CD14-positive monocyte (primary cell): Measurements from ENCODE around the gene BECN2. TPM values are rescaled to one million over a fixed set of nuclear protein-coding genes. Genes with fewer than 3 reads are reported as not detected.

Experiments
- DNase-seq, 3 donors: peaks; one replicate each; pipeline ENCODE4 v3.0.0-alpha.2; 2011 to 2022
- H2AFZ ChIP-seq: 2 replicates; pipeline ENCODE4 v1.6.0; 2012; ENCODE audit warnings: mild to moderate bottlenecking, low read depth, low read length, inconsistent platforms; ENCODE audit not compliant: insufficient read depth, poor library complexity, severe bottlenecking
- H3K27ac ChIP-seq, 2 donors: 1 replicate in 1 of 2; 2 replicates in 1 of 2; pipeline ENCODE4 v1.5.1; 2012 to 2013; ENCODE audit warnings: low read length in 2 of 2, control low read depth in 1 of 2, inconsistent platforms in 1 of 2, low read depth in 1 of 2, mild to moderate bottlenecking in 1 of 2
- H3K27me3 ChIP-seq, 2 donors: one replicate each; pipeline versions ENCODE4 v1.6.0 to v1.6.1; 2011 to 2013; ENCODE audit warnings: low read length in 2 of 2; ENCODE audit not compliant: control insufficient read depth in 2 of 2, insufficient read depth in 2 of 2
- H3K36me3 ChIP-seq, 2 donors: replicated peaks in 1 of 2; 1 replicate in 1 of 2; 2 replicates in 1 of 2; pipeline versions ENCODE4 v1.5.1 to v1.6.1; 2012 to 2013; ENCODE audit warnings: low read length in 2 of 2, control low read depth in 1 of 2, inconsistent platforms in 1 of 2, mild to moderate bottlenecking in 1 of 2; ENCODE audit not compliant: insufficient read depth in 2 of 2, control insufficient read depth in 1 of 2
- H3K4me1 ChIP-seq, 2 donors: 1 replicate in 1 of 2; 2 replicates in 1 of 2; pipeline versions ENCODE4 v1.5.1 to v1.6.1; 2012 to 2013; ENCODE audit warnings: low read length in 2 of 2, control low read depth in 1 of 2, inconsistent platforms in 1 of 2, mild to moderate bottlenecking in 1 of 2, moderate library complexity in 1 of 2; ENCODE audit not compliant: insufficient read depth in 2 of 2, control insufficient read depth in 1 of 2
- H3K4me2 ChIP-seq: replicated peaks from 2 replicates; pipeline ENCODE3; 2012; ENCODE audit warnings: low read length, moderate library complexity, mild to moderate bottlenecking; ENCODE audit not compliant: poor library complexity, severe bottlenecking; ENCODE audit errors: extremely low read depth
- H3K4me3 ChIP-seq, 3 experiments: fragments of 200-600 bp in 1 of 3; sonication (generic) in 1 of 3; replicated peaks in 1 of 3; 1 replicate in 2 of 3; 2 replicates in 1 of 3; pipeline ENCODE4 v1.5.1; 2011 to 2013; ENCODE audit warnings: low read length in 3 of 3, mild to moderate bottlenecking in 3 of 3, control low read depth in 2 of 3, low read depth in 2 of 3, inconsistent platforms in 1 of 3, moderate library complexity in 1 of 3
- H3K79me2 ChIP-seq: 2 replicates; pipeline ENCODE4 v1.6.0; 2012; ENCODE audit warnings: mild to moderate bottlenecking, control low read depth, inconsistent platforms, low read length, moderate library complexity; ENCODE audit not compliant: insufficient read depth
- H3K9ac ChIP-seq: 2 replicates; pipeline ENCODE4 v1.6.0; 2017; ENCODE audit warnings: low read length, mild to moderate bottlenecking; ENCODE audit not compliant: insufficient read depth, poor library complexity, severe bottlenecking
- H3K9me3 ChIP-seq, 2 donors: replicated peaks in 1 of 2; 1 replicate in 1 of 2; 2 replicates in 1 of 2; pipeline versions ENCODE4 v1.5.1 to v1.6.1; 2012 to 2013; ENCODE audit warnings: low read length in 2 of 2, control low read depth in 1 of 2; ENCODE audit not compliant: control insufficient read depth in 1 of 2, insufficient read depth in 1 of 2
- H4K20me1 ChIP-seq: 2 replicates; pipeline ENCODE4 v1.6.0; 2012; ENCODE audit warnings: mild to moderate bottlenecking, low read length, control low read depth, moderate library complexity; ENCODE audit not compliant: insufficient read depth
- H3K27ac Mint-ChIP-seq, 7 donors: one replicate each; pipeline ENCODE4 v1.8.0; 2020; ENCODE audit warnings: mild to moderate bottlenecking in 7 of 7, mixed read lengths in 7 of 7, moderate library complexity in 6 of 7, inconsistent platforms in 2 of 7
- H3K27me3 Mint-ChIP-seq, 3 donors: one replicate each; pipeline ENCODE4 v1.8.0; 2021 to 2022; ENCODE audit warnings: low read depth in 3 of 3, mild to moderate bottlenecking in 3 of 3, mixed read lengths in 3 of 3, moderate library complexity in 3 of 3, inconsistent platforms in 1 of 3
- H3K36me3 Mint-ChIP-seq, 2 donors: one replicate each; pipeline ENCODE4 v1.8.0; 2020; ENCODE audit warnings: mixed read lengths in 2 of 2, inconsistent platforms in 1 of 2, mild to moderate bottlenecking in 1 of 2
- H3K4me1 Mint-ChIP-seq: one replicate; pipeline ENCODE4 v1.8.0; 2020; ENCODE audit warnings: mild to moderate bottlenecking, mixed read lengths
- H3K4me3 Mint-ChIP-seq, 2 donors: one replicate each; pipeline ENCODE4 v1.8.0; 2020; ENCODE audit warnings: mild to moderate bottlenecking in 2 of 2, mixed read lengths in 2 of 2, moderate library complexity in 1 of 2
- H3K9me3 Mint-ChIP-seq, 7 donors: one replicate each; pipeline ENCODE4 v1.8.0; 2020 to 2022; ENCODE audit warnings: mixed read lengths in 7 of 7, mild to moderate bottlenecking in 6 of 7, moderate library complexity in 6 of 7, inconsistent platforms in 2 of 7
- CTCF ChIP-seq: fragments of 200-600 bp; IDR thresholded peaks from one replicate; pipeline ENCODE4 v1.8.0; 2022; ENCODE audit warnings: antibody characterized with exemption, mild to moderate bottlenecking
- WGBS: methylation state at CpG from one replicate; pipeline ENCODE4 v1.1.5; 2013; ENCODE audit warnings: missing lambda C conversion rate; ENCODE audit not compliant: insufficient coverage; 5-methylcytosine and 5-hydroxymethylcytosine counted together
- intact Hi-C, 2 donors: fragments of 100-400 bp; cut with micrococcal nuclease; formaldehyde crosslinking; loops; one replicate each; pipeline versions ENCODE4 v1.15.0 to v1.15.1; 2023
- polyA plus RNA-seq, 3 donors: library from polyadenylated mRNA; depleted of rRNA in 1 of 3; unstranded in 2 of 3; stranded (reverse) in 1 of 3; fragments of 300-500 nt in 2 of 3; fragments of >200 nt in 1 of 3; fragmentation: Illumina TruSeq in 2 of 3; gene quantifications; 1 replicate in 2 of 3; 2 replicates in 1 of 3; pipeline ENCODE4 v1.2.3, GENCODE V29; 2012 to 2021

Gene BECN2
- polyA plus RNA-seq, 3 donors: not detected

DNA sequence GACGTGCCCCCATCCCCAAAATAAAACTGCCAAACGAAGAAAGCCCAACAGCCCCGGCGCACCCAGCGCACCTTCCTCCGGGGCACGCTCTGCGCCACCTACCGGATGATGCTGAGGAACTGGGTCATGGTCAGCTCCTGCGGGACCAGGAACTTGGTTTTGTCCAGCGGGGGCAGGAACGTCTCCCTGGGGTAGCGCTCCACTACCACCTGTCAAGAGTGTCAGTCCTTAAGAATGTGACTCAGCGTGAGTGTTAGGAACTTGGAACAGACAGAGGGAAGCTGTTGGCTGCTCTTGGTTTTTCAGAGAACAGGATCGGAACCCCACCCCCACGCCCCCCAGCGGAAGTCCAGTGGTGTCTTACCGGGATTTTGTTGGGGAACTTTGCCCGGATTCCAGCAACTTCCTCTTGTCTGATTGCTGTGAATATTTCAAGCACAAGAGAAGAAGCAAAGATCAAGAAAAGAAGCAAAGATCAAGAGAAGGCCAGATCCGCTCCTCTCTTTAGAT, 40.9 kb downstream of the BECN2 start:
- peak; percentile 82 for TF ChIP-seq CTCF
- peak overlapping the region; percentile 79 for H3K4me2 ChIP-seq
- peak overlapping the region; percentile 70 to 91 for H3K4me3 Mint-ChIP-seq
- H2AFZ ChIP-seq: peak overlapping the region; percentile 81
- no peaks in the 10 kb centered on the region for H3K36me3 ChIP-seq
- H3K4me1 Mint-ChIP-seq: peaks cover 6% of the 10 kb centered on the region
- H3K27me3 Mint-ChIP-seq: peaks cover 6 to 15% (median 11%) of the 10 kb centered on the region in 3 donors
- H3K27ac Mint-ChIP-seq: peak overlapping the region in 5 of 7 donors; percentile 50 to 73 (median 61)
- no peak overlapping the region for H3K27ac ChIP-seq
- no peaks in the 10 kb centered on the region for H3K9me3 Mint-ChIP-seq
- peak overlapping the region; percentile 53 for H3K9ac ChIP-seq
- no peaks in the 10 kb centered on the region for H3K9me3 ChIP-seq
- DNase-seq: peak; percentile 44 to 79 (median 48)
- no peaks in the 10 kb centered on the region for H4K20me1 ChIP-seq
- peaks cover 0 to 7% of the 10 kb centered on the region in 2 donors for H3K4me1 ChIP-seq
- H3K36me3 Mint-ChIP-seq: no peaks in the 10 kb centered on the region
- peaks cover 0 to 5% of the 10 kb centered on the region in 2 donors for H3K27me3 ChIP-seq
- no peaks in the 10 kb centered on the region for H3K79me2 ChIP-seq
- H3K4me3 ChIP-seq: peak overlapping the region; percentile 2 to 77 (median 22)
- intact Hi-C loops: loop anchor here in 1 of 2 donors (10.0 kb wide), 2 partner anchors 104 to 474 kb away; no protein-coding TSS in a partner anchor
- WGBS: 8% methylated on average over 9 of the region's 20 CpGs

- DNase-seq: no peak
- H3K4me1 Mint-ChIP-seq: peaks cover 6% of the 10 kb centered on the region
- H3K36me3 Mint-ChIP-seq: no peaks in the 10 kb centered on the region
- peak within 1 kb of the TSS; percentile 70 to 91 for H3K4me3 Mint-ChIP-seq
- peak within 1 kb of the TSS; percentile 2 to 77 (median 22) for H3K4me3 ChIP-seq
- H3K36me3 ChIP-seq: no peaks in the 10 kb centered on the region
- H3K9me3 Mint-ChIP-seq: no peaks in the 10 kb centered on the region
- H3K79me2 ChIP-seq: no peaks in the 10 kb centered on the region
- no peak for TF ChIP-seq CTCF
- peak within 1 kb of the TSS; percentile 53 for H3K9ac ChIP-seq
- intact Hi-C loops: loop anchor here in 1 of 2 donors (10.0 kb wide), 2 partner anchors 104 to 474 kb away; no protein-coding TSS in a partner anchor
- peak within 1 kb of the TSS; percentile 81 for H2AFZ ChIP-seq
- H3K4me2 ChIP-seq: peak within 1 kb of the TSS; percentile 79
- peaks cover 5 to 15% (median 10%) of the 10 kb centered on the region in 3 donors for H3K27me3 Mint-ChIP-seq
- peak within 1 kb of the TSS in 5 of 7 donors; percentile 50 to 73 (median 61) for H3K27ac Mint-ChIP-seq
- no peaks in the 10 kb centered on the region for H3K9me3 ChIP-seq
- no peaks in the 10 kb centered on the region for H4K20me1 ChIP-seq
- H3K27ac ChIP-seq: no peak within 1 kb of the TSS
- 100% methylated on average over 1 of the region's 4 CpGs for WGBS
- peaks cover 0 to 5% of the 10 kb centered on the region in 2 donors for H3K27me3 ChIP-seq
- peaks cover 0 to 7% of the 10 kb centered on the region in 2 donors for H3K4me1 ChIP-seq
Measured at GRCh38 chr1:241999026-241999425, 41.5 kb downstream of the BECN2 start, which contains the start of gene MAP1LC3C. TSS of gene MAP1LC3C (minus strand) at chr1:241999098. CDS start at chr1:241999008, 90 bp downstream.
